ENCODE measurements around the gene PARP9. TPM values are rescaled to one million over a fixed set of nuclear protein-coding genes. Genes with fewer than 3 reads are reported as not detected.

PARP9 gene
- total and polyA plus RNA-seq, 2 donors (not counting 1 experiment from before 2014, with no cell fraction given), result 19.6 to 31.2 TPM

DNA sequence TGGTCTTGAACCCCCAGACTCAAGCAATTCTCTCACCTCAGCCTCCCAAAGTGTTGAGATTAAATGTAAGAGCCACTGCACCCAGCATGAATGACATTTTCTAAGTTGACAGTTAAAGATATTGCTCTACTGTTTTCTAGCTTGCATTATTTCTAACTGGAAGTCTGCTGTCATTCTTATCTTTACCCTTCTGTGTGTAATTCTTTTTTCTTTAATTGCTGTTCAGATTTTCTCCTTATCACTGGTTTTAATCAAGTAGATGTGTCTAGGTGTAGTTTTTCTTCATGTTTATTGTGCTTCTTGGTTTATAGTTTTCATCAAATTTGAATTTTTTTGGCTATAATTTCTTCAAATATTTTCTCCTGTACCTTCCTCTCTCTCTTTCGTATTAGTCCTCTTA is 18.3 kb upstream of the PARP9 start:
- CTCF ChIA-PET, result interaction anchor here (1.2 kb wide), 1 partner anchor 96 kb away, joined by 3 read pairs; no protein-coding TSS in a partner anchor
- intact Hi-C loops (cut with micrococcal nuclease), result no loop called here
- WGBS (ENCODE audit: insufficient coverage), result no CpG with 5 or more reads among the region's 1 CpG
- peaks cover 4 to 22% (median 12%) of the 10 kb centered on the region in 3 donors for H3K9me3 ChIP-seq (ENCODE audit: control extremely low read depth in 1 of 3, control insufficient read depth in 2 of 3, insufficient read depth in 1 of 3, low read length in 2 of 3)
- H3K4me1 ChIP-seq (ENCODE audit: control insufficient read depth in 2 of 2, insufficient read depth in 2 of 2, low read length in 2 of 2), result peaks cover 7 to 28% of the 10 kb centered on the region in 2 donors
- DNase-seq, result no peak
- H3K4me1 Mint-ChIP-seq, result peaks cover 62% of the 10 kb centered on the region
- no peak overlapping the region for H3K4me3 ChIP-seq (ENCODE audit: control extremely low read depth in 1 of 5, extremely low read depth in 1 of 5, insufficient read depth in 1 of 5, low read depth in 2 of 5, low read length in 4 of 5)
- ATAC-seq (ENCODE audit: low read depth), result no peak
- peaks cover 3 to 33% of the 10 kb centered on the region in 2 experiments for H3K36me3 ChIP-seq (replicated peaks in 1 of 2; ENCODE audit: control extremely low read depth in 1 of 2, control insufficient read depth in 1 of 2, extremely low read depth in 1 of 2, insufficient read depth in 2 of 2, low read length in 1 of 2)
- H3K9ac ChIP-seq (ENCODE audit: low read length), result no peak overlapping the region
- H3K4me3 Mint-ChIP-seq, result no peak overlapping the region
- H3K27me3 ChIP-seq (replicated peaks in 1 of 4; ENCODE audit: control extremely low read depth in 1 of 4, control insufficient read depth in 3 of 4, insufficient read depth in 4 of 4, low read length in 3 of 4), result no peaks in the 10 kb centered on the region
- POLR2A ChIA-PET, result interaction anchor here (0.6 to 0.7 kb wide), 2 partner anchors 17 to 113 kb away, joined by 4 to 7 read pairs; no protein-coding TSS in a partner anchor
- H3K9me3 Mint-ChIP-seq (ENCODE audit: insufficient read depth), result peaks cover 1% of the 10 kb centered on the region
- no peaks in the 10 kb centered on the region for H3K27me3 Mint-ChIP-seq
- TF ChIP-seq EZH2 (IDR thresholded peaks at IDR 0.05; ENCODE audit: borderline replicate concordance, insufficient read depth, low read depth, low read length, poor library complexity, severe bottlenecking), result no peak
- TF ChIP-seq, protein P1, sequence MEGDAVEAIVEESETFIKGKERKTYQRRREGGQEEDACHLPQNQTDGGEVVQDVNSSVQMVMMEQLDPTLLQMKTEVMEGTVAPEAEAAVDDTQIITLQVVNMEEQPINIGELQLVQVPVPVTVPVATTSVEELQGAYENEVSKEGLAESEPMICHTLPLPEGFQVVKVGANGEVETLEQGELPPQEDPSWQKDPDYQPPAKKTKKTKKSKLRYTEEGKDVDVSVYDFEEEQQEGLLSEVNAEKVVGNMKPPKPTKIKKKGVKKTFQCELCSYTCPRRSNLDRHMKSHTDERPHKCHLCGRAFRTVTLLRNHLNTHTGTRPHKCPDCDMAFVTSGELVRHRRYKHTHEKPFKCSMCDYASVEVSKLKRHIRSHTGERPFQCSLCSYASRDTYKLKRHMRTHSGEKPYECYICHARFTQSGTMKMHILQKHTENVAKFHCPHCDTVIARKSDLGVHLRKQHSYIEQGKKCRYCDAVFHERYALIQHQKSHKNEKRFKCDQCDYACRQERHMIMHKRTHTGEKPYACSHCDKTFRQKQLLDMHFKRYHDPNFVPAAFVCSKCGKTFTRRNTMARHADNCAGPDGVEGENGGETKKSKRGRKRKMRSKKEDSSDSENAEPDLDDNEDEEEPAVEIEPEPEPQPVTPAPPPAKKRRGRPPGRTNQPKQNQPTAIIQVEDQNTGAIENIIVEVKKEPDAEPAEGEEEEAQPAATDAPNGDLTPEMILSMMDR (IDR thresholded peaks at IDR 0.05), result no peak
- H3K27ac ChIP-seq (ENCODE audit: low read length in 2 of 2), result peak overlapping the region in 1 of 2 donors; percentile 50
- no peak overlapping the region for H2AFZ ChIP-seq (ENCODE audit: insufficient read depth, low read depth, low read length, poor library complexity, severe bottlenecking)
- peaks cover 97% of the 10 kb centered on the region for H3K79me2 ChIP-seq (ENCODE audit: control insufficient read depth, insufficient read depth, low read length)
- H3K4me2 ChIP-seq (replicated peaks; ENCODE audit: low read depth, low read length, poor library complexity, severe bottlenecking), result no peak overlapping the region
- peak overlapping the region; percentile 32 for H3K27ac Mint-ChIP-seq
- H4K20me1 ChIP-seq (ENCODE audit: control insufficient read depth, insufficient read depth, low read length, poor library complexity, severe bottlenecking), result no peaks in the 10 kb centered on the region

DNA sequence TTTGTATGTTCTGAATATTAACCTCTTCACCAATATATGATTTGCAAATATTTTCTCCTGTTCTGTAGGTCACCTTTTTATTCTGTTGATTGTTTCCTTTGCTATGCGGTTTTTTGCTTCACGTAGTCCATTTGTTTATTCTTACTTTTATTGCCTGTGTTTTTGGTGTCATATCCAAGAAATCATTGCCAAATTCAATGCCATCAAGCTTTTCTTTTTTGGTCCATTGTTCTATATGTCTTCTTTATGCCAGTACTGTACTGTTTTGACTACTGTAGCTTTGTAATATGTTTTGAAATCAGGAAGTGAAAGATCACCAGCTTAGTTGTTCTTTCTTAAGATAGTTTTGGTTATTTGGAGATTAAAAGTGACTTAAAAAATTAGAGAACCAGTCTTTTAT is 17.5 kb upstream of the PARP9 start:
- Histone ChIP-seq H2AFZ (ENCODE audit: insufficient read depth, low read depth, low read length, poor library complexity, severe bottlenecking) (no peak overlapping the region), H3K27me3 (replicated peaks in 1 of 4; ENCODE audit: control extremely low read depth in 1 of 4, control insufficient read depth in 3 of 4, insufficient read depth in 4 of 4, low read length in 3 of 4) (no peaks in the 10 kb centered on the region), H3K4me3 (ENCODE audit: control extremely low read depth in 1 of 5, extremely low read depth in 1 of 5, insufficient read depth in 1 of 5, low read depth in 2 of 5, low read length in 4 of 5) (no peak overlapping the region), H3K4me2 (replicated peaks; ENCODE audit: low read depth, low read length, poor library complexity, severe bottlenecking) (no peak overlapping the region), H3K27ac (ENCODE audit: low read length in 2 of 2) (peak overlapping the region in 1 of 2 donors; percentile 50), H3K9me3 (ENCODE audit: control extremely low read depth in 1 of 3, control insufficient read depth in 2 of 3, insufficient read depth in 1 of 3, low read length in 2 of 3) (peaks cover 4 to 22% (median 12%) of the 10 kb centered on the region in 3 donors), H3K36me3 (replicated peaks in 1 of 2; ENCODE audit: control extremely low read depth in 1 of 2, control insufficient read depth in 1 of 2, extremely low read depth in 1 of 2, insufficient read depth in 2 of 2, low read length in 1 of 2) (peaks cover 2 to 33% of the 10 kb centered on the region in 2 experiments), H3K4me1 (ENCODE audit: control insufficient read depth in 2 of 2, insufficient read depth in 2 of 2, low read length in 2 of 2) (peaks cover 12 to 30% of the 10 kb centered on the region in 2 donors), H4K20me1 (ENCODE audit: control insufficient read depth, insufficient read depth, low read length, poor library complexity, severe bottlenecking) (no peaks in the 10 kb centered on the region), H3K9ac (ENCODE audit: low read length) (no peak overlapping the region), H3K79me2 (ENCODE audit: control insufficient read depth, insufficient read depth, low read length) (peaks cover 95% of the 10 kb centered on the region)
- no peak for DNase-seq
- H3K4me3 Mint-ChIP-seq, result peak overlapping the region; percentile 10
- no peak for ATAC-seq (ENCODE audit: low read depth)
- peaks cover 1% of the 10 kb centered on the region for H3K9me3 Mint-ChIP-seq (ENCODE audit: insufficient read depth)
- no peaks in the 10 kb centered on the region for H3K27me3 Mint-ChIP-seq
- no peak for TF ChIP-seq EZH2 (IDR thresholded peaks at IDR 0.05; ENCODE audit: borderline replicate concordance, insufficient read depth, low read depth, low read length, poor library complexity, severe bottlenecking)
- TF ChIP-seq, protein P1 (IDR thresholded peaks at IDR 0.05), result no peak
- intact Hi-C loops (cut with micrococcal nuclease), result no loop called here
- ChIA-PET POLR2A (interaction anchor here (0.5 to 0.7 kb wide), 3 partner anchors 16 to 114 kb away, joined by 3 to 4 read pairs (median 4); no protein-coding TSS in a partner anchor), CTCF (interaction anchor here (0.6 kb wide), 1 partner anchor 33 kb away, joined by 3 read pairs; no protein-coding TSS in a partner anchor)
- H3K4me1 Mint-ChIP-seq, result peaks cover 63% of the 10 kb centered on the region
- whole genome bisulfite sequencing (ENCODE audit: insufficient coverage), result no CpG with 5 or more reads among the region's 2 CpGs
- peak overlapping the region; percentile 27 for H3K27ac Mint-ChIP-seq

All from B cell (primary cell).